ELR (cell line): ENCODE measurements around the gene HFE.
A peak's percentile ranks its signal among the peaks of the same experiment; 100 is the strongest.
"Not testable (repeated sequence)": the region's sequence is repeated elsewhere in the genome, so short reads cannot be mapped to it uniquely, and the experiment has no call there.

Source experiments
- DNase-seq: peaks from one replicate; pipeline ENCODE4 v3.0.0-alpha.2; 2015; ENCODE audit warnings: low read depth

The HFE gene

GRCh38 chr6:26087284-26088115 lies at the start of gene HFE:
TSS of gene HFE (plus strand) at chr6:26087429. CDS start at chr6:26087441, 12 bp downstream.
- DNase-seq = peak; percentile 81

- no peak for DNase-seq
Measured at GRCh38 chr6:26041946-26042345, 45.3 kb upstream of the HFE start.

- peak; percentile 99 for DNase-seq
Measured at GRCh38 chr6:26043384-26044139, 43.7 kb upstream of the HFE start.

GRCh38 chr6:26044140-26045064 lies 42.8 kb upstream of the HFE start:
- peak; percentile 72 for DNase-seq

GRCh38 chr6:26045065-26045927 lies 41.9 kb upstream of the HFE start:
- DNase-seq = peak; percentile 98

GRCh38 chr6:26045928-26046368 lies 41.3 kb upstream of the HFE start:
- DNase-seq = peak; percentile 55

- not testable (repeated sequence) for DNase-seq
Measured at GRCh38 chr6:26047329-26047728, 39.9 kb upstream of the HFE start.

GRCh38 chr6:26048590-26048989 lies 38.6 kb upstream of the HFE start:
- no peak for DNase-seq

- no peak for DNase-seq
Measured at GRCh38 chr6:26051665-26052310, 35.4 kb upstream of the HFE start.

- DNase-seq = not testable (repeated sequence)
Measured at GRCh38 chr6:26052762-26053250, 34.4 kb upstream of the HFE start.

GRCh38 chr6:26053992-26054780 lies 33.0 kb upstream of the HFE start:
- peak; percentile 35 for DNase-seq

- peak; percentile 98 for DNase-seq
Measured at GRCh38 chr6:26054781-26055718, 32.2 kb upstream of the HFE start.

- DNase-seq = peak; percentile 89
Measured at GRCh38 chr6:26055719-26056582, 31.3 kb upstream of the HFE start.

- DNase-seq = peak; percentile 47
Measured at GRCh38 chr6:26056583-26057350, 30.5 kb upstream of the HFE start.

- no peak for DNase-seq
Measured at GRCh38 chr6:26057899-26058298, 29.3 kb upstream of the HFE start.

GRCh38 chr6:26058477-26059033 lies 28.7 kb upstream of the HFE start:
- DNase-seq = not testable (repeated sequence)
